OCI-LY7 (cell line): Measurements from ENCODE around the gene RTKN.

ENCODE experiments used
- EZH2phosphoT487 ChIP-seq: fragments of 200-600 bp; sonication (generic); IDR thresholded peaks from 2 replicates; pipeline ENCODE4 v1.6.1; 2018; ENCODE audit warnings: low read depth, borderline replicate concordance, mild to moderate bottlenecking, mixed run types, antibody characterized with exemption, low read length, moderate library complexity, mixed read lengths
- TF ChIP-seq, protein P1 (sequence below): fragments of 200-600 bp; sonication (generic); conservative IDR thresholded peaks from 2 replicates; pipeline ENCODE4 v1.5.1; 2014; ENCODE audit warnings: mild to moderate bottlenecking, antibody characterized with exemption, low read length, moderate library complexity, mixed read lengths

DNA sequence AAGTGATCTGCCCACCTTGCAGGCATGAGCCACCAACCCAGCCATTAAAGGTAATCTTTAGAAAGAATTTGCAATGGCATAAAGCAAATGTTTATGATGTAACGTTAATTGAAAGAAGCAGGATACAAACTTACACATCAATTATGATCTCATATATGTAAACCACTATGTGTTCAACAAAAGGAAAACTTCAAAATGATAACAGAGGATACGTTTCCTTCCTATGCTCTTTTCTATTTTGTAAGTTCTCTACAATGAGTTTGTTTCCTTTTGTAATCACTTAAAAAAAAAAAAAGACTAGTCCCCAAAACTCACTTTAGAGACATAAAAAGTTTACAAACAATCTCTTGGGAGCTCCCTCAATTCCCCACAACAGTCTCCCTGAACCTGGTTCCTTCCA, 21.7 kb downstream of the RTKN start:
- TF ChIP-seq, protein P1, sequence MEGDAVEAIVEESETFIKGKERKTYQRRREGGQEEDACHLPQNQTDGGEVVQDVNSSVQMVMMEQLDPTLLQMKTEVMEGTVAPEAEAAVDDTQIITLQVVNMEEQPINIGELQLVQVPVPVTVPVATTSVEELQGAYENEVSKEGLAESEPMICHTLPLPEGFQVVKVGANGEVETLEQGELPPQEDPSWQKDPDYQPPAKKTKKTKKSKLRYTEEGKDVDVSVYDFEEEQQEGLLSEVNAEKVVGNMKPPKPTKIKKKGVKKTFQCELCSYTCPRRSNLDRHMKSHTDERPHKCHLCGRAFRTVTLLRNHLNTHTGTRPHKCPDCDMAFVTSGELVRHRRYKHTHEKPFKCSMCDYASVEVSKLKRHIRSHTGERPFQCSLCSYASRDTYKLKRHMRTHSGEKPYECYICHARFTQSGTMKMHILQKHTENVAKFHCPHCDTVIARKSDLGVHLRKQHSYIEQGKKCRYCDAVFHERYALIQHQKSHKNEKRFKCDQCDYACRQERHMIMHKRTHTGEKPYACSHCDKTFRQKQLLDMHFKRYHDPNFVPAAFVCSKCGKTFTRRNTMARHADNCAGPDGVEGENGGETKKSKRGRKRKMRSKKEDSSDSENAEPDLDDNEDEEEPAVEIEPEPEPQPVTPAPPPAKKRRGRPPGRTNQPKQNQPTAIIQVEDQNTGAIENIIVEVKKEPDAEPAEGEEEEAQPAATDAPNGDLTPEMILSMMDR = no peak
- no peak for TF ChIP-seq EZH2phosphoT487
